Upper lobe of right lung (tissue), 1 donor: Measurements from ENCODE around the gene NUBP2. TPM values are rescaled to one million over a fixed set of nuclear protein-coding genes. Genes with fewer than 3 reads are reported as not detected.
A peak's percentile ranks its signal among the peaks of the same experiment; 100 is the strongest.

ENCODE experiments used
- ATAC-seq: fragments of 200-7000 bp; cut with Tn5 transposase; one replicate; pipeline ENCODE4 v1.9.1; 2020; ENCODE audit warnings: mild to moderate bottlenecking, moderate library complexity
- DNase-seq: peaks from one replicate; pipeline ENCODE4 v3.0.0-alpha.2; 2020
- H3K27ac ChIP-seq: fragments of 200-600 bp; one replicate; pipeline ENCODE4 v1.8.0; 2022
- H3K27me3 ChIP-seq: fragments of 200-600 bp; one replicate; pipeline ENCODE4 v1.8.0; 2022; ENCODE audit warnings: mild to moderate bottlenecking
- H3K36me3 ChIP-seq: fragments of 200-600 bp; one replicate; pipeline ENCODE4 v1.8.0; 2022
- H3K4me1 ChIP-seq: fragments of 200-600 bp; one replicate; pipeline ENCODE4 v1.8.0; 2022
- H3K4me3 ChIP-seq: fragments of 200-600 bp; one replicate; pipeline ENCODE4 v1.8.0; 2022; ENCODE audit warnings: mild to moderate bottlenecking
- H3K9me3 ChIP-seq: fragments of 200-600 bp; one replicate; pipeline ENCODE4 v1.8.0; 2022
- CTCF ChIP-seq: fragments of 200-600 bp; IDR thresholded peaks from one replicate; pipeline ENCODE4 v1.8.0; 2022; ENCODE audit warnings: antibody characterized with exemption
- intact Hi-C: fragments of 100-400 bp; cut with DNase I; formaldehyde crosslinking; loops from one replicate; pipeline ENCODE4 v1.11.0; 2022
- total RNA-seq: library from RNA; stranded (reverse); fragmentation: NEBNext Ultra II Directional; extraction: Animal tissue kit (Norgen Biotek cat#: 25700); gene quantifications from one replicate; pipeline ENCODE4 v1.2.1, GENCODE V29; 2021
- donor health status: DM: no; HTN: yes; CAD: no; lungs with severe emphysema.

NUBP2 gene
- total RNA-seq, 1 donor from 2014 or later = 38.9 TPM

- Histone ChIP-seq H3K36me3 (peaks cover 29% of the 10 kb centered on the region), H3K27me3 (no peaks in the 10 kb centered on the region), H3K27ac (no peak overlapping the region), H3K4me3 (no peak overlapping the region), H3K4me1 (peaks cover 8% of the 10 kb centered on the region), H3K9me3 (no peaks in the 10 kb centered on the region)
- TF ChIP-seq CTCF = no peak
- no peak for ATAC-seq
- intact Hi-C loops = no loop called here
- peak; percentile 57 for DNase-seq
Measured at GRCh38 chr16:1788708-1789100, 5.9 kb downstream of the NUBP2 start.

GRCh38 chr16:1789643-1790045 is 6.9 kb downstream of the NUBP2 start:
- ATAC-seq (no peak), DNase-seq (peak; percentile 62)
- Histone ChIP-seq H3K4me3 (no peak overlapping the region), H3K9me3 (no peaks in the 10 kb centered on the region), H3K4me1 (no peaks in the 10 kb centered on the region), H3K36me3 (peaks cover 29% of the 10 kb centered on the region), H3K27me3 (no peaks in the 10 kb centered on the region), H3K27ac (no peak overlapping the region)
- no peak for TF ChIP-seq CTCF
- intact Hi-C loops = no loop called here

- Histone ChIP-seq H3K4me3 (no peak overlapping the region), H3K9me3 (no peaks in the 10 kb centered on the region), H3K4me1 (no peaks in the 10 kb centered on the region), H3K27ac (no peak overlapping the region), H3K27me3 (no peaks in the 10 kb centered on the region), H3K36me3 (peaks cover 29% of the 10 kb centered on the region)
- ATAC-seq = no peak
- intact Hi-C loops = no loop called here
- TF ChIP-seq CTCF = no peak
- DNase-seq = no peak
Measured at GRCh38 chr16:1790261-1790610, 7.5 kb downstream of the NUBP2 start.

- Histone ChIP-seq H3K4me1 (no peaks in the 10 kb centered on the region), H3K27ac (no peak overlapping the region), H3K27me3 (no peaks in the 10 kb centered on the region), H3K9me3 (no peaks in the 10 kb centered on the region), H3K4me3 (no peak overlapping the region), H3K36me3 (peaks cover 29% of the 10 kb centered on the region)
- intact Hi-C loops = no loop called here
- ATAC-seq (no peak), DNase-seq (peak; percentile 63)
- TF ChIP-seq CTCF = no peak
Measured at GRCh38 chr16:1790611-1791255, 8.0 kb downstream of the NUBP2 start.

GRCh38 chr16:1791256-1791942 is 8.6 kb downstream of the NUBP2 start:
- no peaks in the 10 kb centered on the region for H3K4me1 ChIP-seq
- no peak overlapping the region for H3K27ac ChIP-seq
- DNase-seq (peak; percentile 60), ATAC-seq (no peak)
- peaks cover 29% of the 10 kb centered on the region for H3K36me3 ChIP-seq
- H3K9me3 ChIP-seq = no peaks in the 10 kb centered on the region
- H3K4me3 ChIP-seq = no peak overlapping the region
- TF ChIP-seq CTCF = no peak
- H3K27me3 ChIP-seq = no peaks in the 10 kb centered on the region
- intact Hi-C loops = no loop called here
